ENCODE measurements around the gene ZNF775.
A peak's percentile ranks its signal among the peaks of the same experiment; 100 is the strongest.

ZNF775 gene

DNA sequence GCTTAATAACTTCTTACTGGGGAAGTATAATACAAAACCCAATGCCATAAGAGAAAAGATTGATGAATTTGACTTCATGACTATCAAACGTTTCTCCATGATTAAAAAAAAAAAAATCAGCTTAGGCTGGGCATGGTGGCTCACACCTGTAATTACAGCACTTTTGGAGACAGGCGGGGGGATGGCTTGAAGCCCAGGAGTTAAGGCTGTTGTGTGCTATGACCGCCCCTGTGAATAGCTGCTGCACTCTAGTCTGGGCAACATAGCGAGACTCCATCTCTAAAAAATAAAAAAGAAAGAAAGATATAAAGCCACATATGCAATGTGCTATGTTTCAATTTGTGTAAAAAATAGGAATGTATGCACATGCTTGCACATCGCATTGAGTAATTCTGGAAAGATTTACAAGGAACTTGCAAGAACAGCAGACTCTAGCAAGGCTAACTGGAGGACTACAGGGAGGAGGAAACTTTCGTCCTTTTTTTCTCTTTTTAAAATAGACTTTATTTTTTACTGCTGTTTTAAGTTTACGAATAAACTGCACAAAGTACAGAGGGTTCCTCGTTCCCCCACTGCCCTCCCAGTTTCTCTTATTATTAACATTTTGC is 27.4 kb upstream of the ZNF775 start:
- DNase-seq: peak; percentile 63 to 78

GRCh38 chr7:150355666-150356059 is 23.5 kb upstream of the ZNF775 start:
- DNase-seq: no peak

DNA sequence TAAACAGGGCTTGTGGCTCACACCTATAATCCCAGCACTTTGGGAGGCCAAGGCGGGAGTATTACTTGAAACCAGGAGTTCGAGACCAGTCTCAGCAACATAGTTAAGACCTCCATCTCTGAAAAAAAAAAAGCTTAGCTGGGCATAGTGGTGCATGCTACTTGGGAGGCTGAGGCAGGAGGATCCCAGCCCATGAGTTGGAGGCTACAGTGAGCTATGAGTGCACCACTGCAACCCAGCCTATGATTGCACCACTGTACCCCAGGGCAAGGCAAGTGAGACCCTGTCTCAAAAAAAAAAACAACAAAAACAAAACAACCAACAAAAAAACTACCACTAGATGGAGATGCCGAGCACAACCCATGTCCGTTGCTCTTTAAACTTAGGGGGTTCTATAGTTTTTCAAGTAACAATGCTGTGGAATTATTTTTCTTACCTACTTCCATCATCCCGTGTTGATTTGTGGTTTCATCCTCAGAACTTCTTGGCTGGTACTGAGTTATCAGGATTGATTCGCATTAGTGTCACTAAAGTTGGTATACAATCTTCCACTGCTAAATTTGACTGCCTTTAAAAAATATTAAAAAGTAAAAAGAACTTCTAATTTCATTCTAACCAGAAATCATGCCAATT is 22.7 kb upstream of the ZNF775 start:
- DNase-seq: peak in 1 of 2 donors; percentile 65

GRCh38 chr7:150357270-150357669 is 21.9 kb upstream of the ZNF775 start:
- DNase-seq: peak; percentile 69 to 76

DNA sequence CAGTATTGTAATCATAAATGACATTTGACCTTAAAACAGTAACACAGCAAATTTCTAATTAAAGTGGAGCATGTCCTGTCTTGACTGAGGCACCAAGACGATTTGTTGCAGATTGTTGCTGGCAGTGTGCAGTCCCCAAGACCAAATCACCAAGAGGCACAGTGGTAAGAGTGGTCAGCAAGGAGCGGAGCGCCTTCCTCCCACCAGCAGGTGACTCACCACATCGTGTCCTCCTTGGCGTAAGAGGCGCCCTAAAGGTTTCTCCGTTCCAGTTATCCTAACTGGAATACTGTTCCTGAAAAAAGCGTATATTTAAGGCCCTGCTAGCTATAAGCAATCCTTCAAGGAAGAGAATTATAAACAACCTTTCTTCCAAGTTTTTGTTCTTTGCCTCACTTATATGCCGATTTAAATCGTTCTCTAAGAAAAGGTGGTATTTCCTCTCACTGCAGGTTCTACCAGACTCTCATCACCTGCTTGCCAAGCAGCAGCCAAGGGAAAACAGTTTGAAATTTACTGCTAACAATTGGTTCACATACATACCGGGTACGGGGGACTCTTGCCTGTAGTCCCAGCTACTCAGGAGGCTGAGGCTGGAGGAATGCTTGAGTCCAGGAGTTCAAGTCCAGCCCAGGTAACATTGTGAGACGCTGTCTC is 21.2 kb upstream of the ZNF775 start:
- peak; percentile 39 to 67 for DNase-seq

DNA sequence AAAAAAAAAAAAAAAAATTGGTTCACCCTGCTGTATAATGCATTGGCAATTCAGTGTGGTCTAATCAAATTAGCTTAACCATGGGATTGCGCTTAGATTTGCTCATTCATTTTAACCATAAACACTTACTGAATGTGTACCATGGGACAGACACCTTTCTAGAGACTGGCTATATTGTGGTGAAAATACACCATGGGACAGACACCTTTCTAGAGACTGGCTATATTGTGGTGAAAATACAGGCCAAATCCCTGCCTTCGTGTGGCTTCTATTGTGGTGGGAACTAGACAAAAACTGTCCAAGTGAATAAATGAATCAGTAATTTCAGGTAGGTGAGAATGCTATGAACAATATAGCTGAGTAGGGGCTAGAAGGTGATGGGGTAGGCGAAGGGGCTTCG is 20.7 kb upstream of the ZNF775 start:
- no peak for DNase-seq

GRCh38 chr7:150358988-150359621 is 20.0 kb upstream of the ZNF775 start:
- DNase-seq: no peak

DNA sequence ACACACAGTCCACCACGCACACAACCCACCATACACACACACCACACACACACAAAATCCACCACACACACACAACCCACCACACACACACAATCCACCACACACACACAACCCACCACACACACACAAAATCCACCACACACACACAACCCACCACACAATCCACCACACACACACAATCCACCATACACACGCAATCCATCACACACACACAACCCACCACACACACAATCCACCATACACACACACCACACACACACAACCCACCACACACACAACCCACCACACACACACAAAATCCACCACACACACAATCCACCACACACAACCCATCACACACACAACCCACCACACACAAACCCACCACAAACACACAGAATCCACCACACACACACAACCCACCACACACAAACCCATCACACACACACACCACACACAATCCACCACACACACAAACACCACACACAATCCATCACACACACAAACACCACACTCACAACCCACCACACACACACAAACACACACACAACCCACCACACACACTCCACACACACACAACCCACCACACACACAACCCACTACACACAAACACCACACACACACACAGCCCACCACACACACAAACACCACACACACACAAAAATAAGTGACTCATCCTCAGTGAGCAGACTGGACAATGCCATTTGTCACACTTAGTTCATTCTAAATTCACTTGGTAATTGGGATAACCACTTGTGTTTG is 19.3 kb upstream of the ZNF775 start:
- DNase-seq: no peak

DNA sequence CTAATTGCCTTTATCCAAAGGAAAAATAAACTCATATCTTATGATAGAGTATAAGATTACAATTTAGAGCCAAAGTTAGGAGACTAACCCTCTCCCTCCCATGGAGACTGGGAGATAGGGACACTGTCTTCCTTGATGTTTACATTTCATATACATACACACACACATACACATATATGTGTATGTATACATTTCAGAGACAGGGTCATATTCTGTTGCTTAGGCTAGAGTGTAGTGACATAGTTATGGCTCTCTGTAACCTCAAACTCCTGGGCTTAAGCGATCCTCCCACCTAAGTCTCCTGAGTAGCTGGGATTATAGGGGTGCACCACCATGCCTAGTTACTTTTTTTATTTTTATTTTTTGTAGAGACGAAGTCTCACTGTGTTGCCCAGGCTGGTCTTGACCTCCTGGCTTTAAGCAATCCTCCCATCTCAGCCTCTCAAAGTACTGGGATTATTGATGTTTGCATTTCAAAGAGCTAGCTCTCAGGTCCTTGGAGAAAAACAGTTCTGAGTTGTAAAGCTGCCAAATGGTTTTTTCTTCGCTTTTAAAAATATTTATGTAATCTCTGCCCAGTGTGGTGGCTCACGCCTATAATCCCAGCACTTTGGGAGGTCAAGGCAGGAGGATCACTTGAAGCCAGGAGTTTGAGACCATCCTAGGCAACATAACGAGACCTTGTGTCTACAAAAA is 18.6 kb upstream of the ZNF775 start:
- no peak for DNase-seq

DNA sequence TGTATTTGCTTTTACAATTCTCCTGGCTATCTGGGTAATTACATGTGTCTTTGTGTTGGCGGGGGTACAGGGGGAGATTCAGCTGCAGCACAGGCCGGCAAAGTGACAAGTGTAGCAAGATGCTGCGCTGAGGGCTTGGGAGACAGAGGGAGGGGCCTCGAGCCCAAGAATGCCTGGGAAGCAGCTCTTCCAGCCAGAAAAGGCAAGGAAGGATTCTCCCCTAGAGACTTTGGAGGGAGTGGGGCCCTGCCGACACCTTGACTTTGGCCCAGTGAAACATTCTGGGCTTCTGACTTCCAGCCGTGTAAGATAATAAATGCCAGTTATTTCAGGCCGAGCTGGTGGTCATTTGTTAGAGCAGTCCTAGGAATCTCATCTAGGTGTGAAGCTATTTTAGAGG is 17.7 kb upstream of the ZNF775 start:
- no peak for DNase-seq

DNA sequence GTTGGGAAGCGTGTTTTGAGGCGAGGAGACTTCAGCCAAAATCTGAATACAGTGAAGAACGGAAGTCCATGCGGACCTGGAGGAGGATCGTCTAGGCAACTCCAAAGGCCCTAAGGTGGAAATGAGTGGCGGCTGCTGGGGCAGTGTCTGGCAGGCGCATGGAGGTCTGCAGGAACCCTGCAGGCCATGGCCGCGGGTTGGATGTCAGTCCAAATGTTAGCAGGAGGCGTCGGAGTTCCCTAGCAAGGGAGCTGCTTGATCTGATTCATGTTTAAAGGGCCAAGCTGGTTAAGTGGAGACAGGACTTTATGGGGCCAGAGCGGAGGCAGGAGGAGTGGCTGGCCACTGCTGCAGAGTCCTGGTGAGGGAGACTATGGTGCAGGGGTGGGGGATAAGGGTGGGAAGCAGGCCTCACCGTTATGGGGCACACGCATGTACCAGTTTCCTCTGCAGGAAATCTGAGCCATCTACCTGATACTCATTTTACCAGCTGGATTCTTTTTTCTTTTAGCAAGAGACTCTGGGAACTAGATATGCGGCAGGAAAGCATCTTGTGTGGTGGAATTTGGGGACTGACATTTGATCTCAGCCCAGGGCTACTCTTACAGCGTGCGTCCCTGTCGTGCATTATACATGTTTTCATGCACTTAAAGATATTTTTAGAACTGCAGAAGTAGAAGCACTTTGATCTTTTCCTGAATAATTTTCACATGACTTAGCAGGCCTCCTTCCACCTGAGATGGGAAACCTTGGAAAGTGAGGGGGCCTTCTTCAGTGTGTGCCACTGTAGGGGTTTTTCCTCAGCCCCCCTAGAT is 17.1 kb upstream of the ZNF775 start:
- no peak for DNase-seq

GRCh38 chr7:150363370-150363769 is 15.8 kb upstream of the ZNF775 start:
- no peak for DNase-seq

GRCh38 chr7:150363872-150364271 is 15.3 kb upstream of the ZNF775 start:
- DNase-seq: peak; percentile 71 to 83

- DNase-seq: no peak
Observed at GRCh38 chr7:150365194-150365593, 13.9 kb upstream of the ZNF775 start.

DNA sequence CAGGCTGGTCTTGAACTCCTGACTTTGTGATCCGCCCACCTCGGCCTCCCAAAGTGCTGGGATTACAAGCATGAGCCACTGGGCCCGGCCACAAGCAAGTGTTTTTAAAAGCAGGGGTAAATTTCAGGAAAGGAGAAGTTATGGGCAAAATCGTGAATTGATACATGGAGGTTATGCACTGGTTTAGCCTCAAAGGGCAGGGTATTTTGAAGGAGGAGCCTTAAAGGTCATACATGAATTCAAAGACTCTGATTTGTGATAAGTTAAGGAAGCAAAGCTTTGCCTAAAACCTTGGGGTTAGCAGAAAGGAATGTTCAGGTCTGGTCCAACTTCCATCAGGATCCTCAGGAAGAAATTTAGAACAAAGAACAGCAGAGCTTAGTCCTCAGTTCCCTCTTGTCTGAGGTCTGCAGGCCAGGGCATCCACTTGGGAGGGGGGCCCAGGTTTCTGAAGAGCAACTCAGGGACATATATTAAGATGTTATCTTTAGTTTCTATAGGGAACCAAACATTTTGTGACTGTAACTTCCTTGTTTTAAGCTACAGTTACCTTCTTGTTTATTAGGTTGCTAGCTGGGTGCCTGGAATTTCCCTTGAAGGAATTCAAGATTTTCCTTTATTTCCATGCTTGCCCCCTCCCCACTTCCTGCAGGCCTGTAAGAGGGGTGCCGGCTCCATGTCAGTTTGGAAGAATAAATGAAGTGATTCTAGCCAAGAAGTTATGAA is 13.3 kb upstream of the ZNF775 start:
- DNase-seq: peak; percentile 68 to 86

GRCh38 chr7:150367677-150368095 is 11.4 kb upstream of the ZNF775 start:
- peak; percentile 81 to 92 for DNase-seq

DNA sequence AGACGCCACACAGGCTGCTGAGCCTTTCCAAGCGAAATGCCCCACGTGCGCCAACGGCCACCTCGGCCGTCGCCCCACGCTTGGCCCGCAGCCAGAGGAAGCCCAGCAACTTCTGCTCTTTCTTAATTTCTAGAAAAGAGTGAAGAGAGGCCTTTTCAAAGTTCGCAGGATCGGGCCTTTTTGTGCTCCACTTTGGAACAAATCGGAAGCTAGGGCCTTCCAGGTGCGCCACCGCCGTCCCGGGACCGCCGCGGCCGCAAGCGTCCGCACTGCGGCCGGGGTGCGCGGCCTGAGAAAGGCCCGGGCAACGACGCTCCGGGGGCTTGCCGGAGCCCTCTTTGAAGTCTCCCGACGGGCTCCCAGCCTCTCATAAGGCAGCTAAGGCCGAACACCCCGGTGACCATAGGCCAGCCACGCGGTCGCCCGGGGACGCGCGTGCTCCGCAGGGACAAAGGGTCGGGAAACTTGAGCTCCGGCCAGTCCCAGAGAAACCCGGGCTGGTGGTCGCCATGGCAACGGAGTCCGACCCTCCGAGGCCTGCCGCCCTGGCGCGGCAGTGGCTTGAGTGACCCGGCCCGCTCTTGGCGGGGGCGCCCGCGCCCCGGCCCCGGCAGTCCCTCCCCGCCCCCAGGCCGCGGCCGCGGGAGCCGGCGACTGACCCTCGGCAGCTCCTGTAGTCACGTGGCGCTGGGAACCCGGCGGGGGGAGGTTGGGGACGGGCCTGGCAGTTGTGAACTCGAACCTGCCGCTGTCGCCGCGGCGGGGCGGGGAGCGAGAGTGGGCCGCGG is 10.8 kb upstream of the ZNF775 start, which contains the start of gene REPIN1:
Gene REPIN1, plus strand, starts transcription at position 727 of the 788 bp plus-strand sequence. CDS start 890 bp downstream, outside the sequence.
- peak; percentile 79 to 82 for DNase-seq

- DNase-seq: peak; percentile 62 to 73
Observed at GRCh38 chr7:150368884-150369747, 10.0 kb upstream of the ZNF775 start.

Data from inflammatory macrophage treated with lipopolysaccharide for 1 hour (primary cell).